GM12878 (cell line): ENCODE results near the gene AGGF1. TPM values are rescaled to one million over a fixed set of nuclear protein-coding genes. Genes with fewer than 3 reads are reported as not detected.

Experiments used
- ATAC-seq: fragments of 200-7000 bp; cut with Tn5 transposase; 3 replicates; pipeline ENCODE4 v1.9.1; 2020; ENCODE audit warnings: mild to moderate bottlenecking, moderate library complexity
- BruUV-seq: library from RNA; stranded (reverse); fragments of 400-500 nt; replicated peaks from 2 replicates; lab custom pipeline; 2021; lab: Mats Ljungman, UMichigan
- CTCF ChIA-PET: fragments of 300-600 bp; sonication (Branson Sonifier 250); formaldehyde crosslinking; extraction: SDS; loops from one replicate; lab custom pipeline; 2021; ENCODE audit warnings: inconsistent platforms; lab: Yijun Ruan, JAX
- POLR2A ChIA-PET: fragments of 350-600 bp; formaldehyde crosslinking; extraction: SDS; loops from one replicate; lab custom pipeline; 2021; ENCODE audit warnings: inconsistent platforms; lab: Charles Lee
- RAD21 ChIA-PET: fragments of 300-600 bp; sonication (Branson Sonifier 250); formaldehyde crosslinking; loops from one replicate; lab custom pipeline; 2023; ENCODE audit warnings: antibody characterized with exemption; ENCODE audit not compliant: unreplicated experiment; lab: Charles Lee
- SMC1A ChIA-PET: fragments of 300-600 bp; sonication (Branson Sonifier 250); formaldehyde crosslinking; loops from one replicate; lab custom pipeline; 2023; ENCODE audit not compliant: unreplicated experiment, uncharacterized antibody; lab: Charles Lee
- DNase-seq: peaks from one replicate; pipeline ENCODE4 v3.0.0-alpha.2; 2011; ENCODE audit warnings: low read depth, low spot score
- FAIRE-seq: peaks from 3 replicates; lab custom pipeline; 2011; peaks lifted over from hg19 to GRCh38; lab: Jason Lieb, UNC
- H2AFZ ChIP-seq: 2 replicates; pipeline ENCODE4 v1.6.0; 2011; ENCODE audit warnings: low read depth, low read length, control low read depth; ENCODE audit not compliant: control insufficient read depth
- H3K27ac ChIP-seq: 2 replicates; pipeline ENCODE4 v1.5.1; 2011; ENCODE audit warnings: control low read depth; ENCODE audit not compliant: control insufficient read depth, insufficient read depth
- H3K27me3 ChIP-seq, 2 experiments: replicated peaks in 1 of 2; 2 replicates each; pipeline versions ENCODE4 v1.6.0 to v1.6.1; 2011; ENCODE audit warnings: low read length in 1 of 2; ENCODE audit not compliant: control insufficient read depth in 2 of 2, insufficient read depth in 2 of 2
- H3K36me3 ChIP-seq, 2 experiments: 2 replicates each; pipeline ENCODE4 v1.5.1; 2011; ENCODE audit warnings: low read length in 1 of 2; ENCODE audit not compliant: control insufficient read depth in 2 of 2, insufficient read depth in 2 of 2
- H3K4me1 ChIP-seq: 2 replicates; pipeline ENCODE4 v1.6.1; 2011; ENCODE audit warnings: mild to moderate bottlenecking, low read length, moderate library complexity, mixed read lengths; ENCODE audit not compliant: control insufficient read depth, insufficient read depth
- H3K4me2 ChIP-seq: 2 replicates; pipeline ENCODE4 v1.6.0; 2011; ENCODE audit warnings: control low read depth; ENCODE audit not compliant: control insufficient read depth, insufficient read depth
- H3K4me3 ChIP-seq: fragments of 200-600 bp; sonication (generic); 2 replicates; pipeline ENCODE4 v1.5.1; 2016
- H3K79me2 ChIP-seq: 2 replicates; pipeline ENCODE4 v1.6.0; 2011; ENCODE audit warnings: low read length; ENCODE audit not compliant: control insufficient read depth, insufficient read depth
- H3K9ac ChIP-seq: 2 replicates; pipeline ENCODE4 v1.8.0; 2011; ENCODE audit warnings: low read length, control low read depth, mixed read lengths; ENCODE audit not compliant: control insufficient read depth, insufficient read depth
- H3K9me3 ChIP-seq: replicated peaks from 3 replicates; pipeline ENCODE4 v1.5.1; 2011; ENCODE audit warnings: mild to moderate bottlenecking, low read length; ENCODE audit not compliant: control insufficient read depth, insufficient read depth
- H4K20me1 ChIP-seq: 2 replicates; pipeline ENCODE4 v1.6.0; 2011; ENCODE audit not compliant: control insufficient read depth, insufficient read depth
- CEBPB ChIP-seq, 2 experiments: fragments of 150-350 bp in 1 of 2; IDR thresholded peaks; 2 replicates each; pipeline ENCODE4 v1.6.1; 2012 to 2014; ENCODE audit warnings: low read depth in 2 of 2, low read length in 2 of 2, borderline replicate concordance in 1 of 2, inconsistent platforms in 1 of 2
- CREM ChIP-seq: IDR thresholded peaks from 2 replicates; pipeline ENCODE4 v1.6.1; 2014; ENCODE audit warnings: antibody characterized with exemption, low read depth
- EGR1 ChIP-seq, 2 experiments: IDR thresholded peaks; 1 replicate in 1 of 2; 2 replicates in 1 of 2; pipeline ENCODE4 v1.6.1; 2011 to 2012; ENCODE audit warnings: low read depth in 2 of 2, low read length in 2 of 2, borderline replicate concordance in 1 of 2, mild to moderate bottlenecking in 1 of 2, moderate library complexity in 1 of 2
- EZH2 ChIP-seq: IDR thresholded peaks from 2 replicates; pipeline ENCODE4 v1.6.1; 2012; ENCODE audit warnings: low read depth, mild to moderate bottlenecking, control low read depth, inconsistent platforms, low read length, borderline replicate concordance; ENCODE audit not compliant: control insufficient read depth
- FOXM1 ChIP-seq: IDR thresholded peaks from 2 replicates; pipeline ENCODE4 v1.6.1; 2012; ENCODE audit warnings: low read depth, mild to moderate bottlenecking, inconsistent platforms, low read length, moderate library complexity
- IKZF1 ChIP-seq: fragments of 450-650 bp; conservative IDR thresholded peaks from 2 replicates; pipeline ENCODE4 v1.6.1; 2017; ENCODE audit warnings: antibody characterized with exemption, mild to moderate bottlenecking
- MTA2 ChIP-seq: fragments of 450-650 bp; IDR thresholded peaks from 2 replicates; pipeline ENCODE4 v1.6.1; 2016; ENCODE audit warnings: low read depth, mild to moderate bottlenecking, moderate library complexity
- MYC ChIP-seq: IDR thresholded peaks from 2 replicates; pipeline ENCODE4 v1.6.1; 2011; ENCODE audit warnings: mild to moderate bottlenecking, low read length, moderate library complexity, inconsistent platforms; ENCODE audit not compliant: insufficient read depth, insufficient replicate concordance, insufficient read length, severe bottlenecking
- NBN ChIP-seq: fragments of 450-650 bp; IDR thresholded peaks from 2 replicates; pipeline ENCODE4 v1.6.1; 2016
- NR2C2 ChIP-seq: IDR thresholded peaks from 2 replicates; pipeline ENCODE4 v1.6.1; 2011; ENCODE audit warnings: borderline replicate concordance, low read depth; ENCODE audit not compliant: control insufficient read depth, insufficient read length
- SMAD1 ChIP-seq: fragments of 450-650 bp; IDR thresholded peaks from 2 replicates; pipeline ENCODE4 v1.6.1; 2018; ENCODE audit warnings: mild to moderate bottlenecking, low read depth; ENCODE audit not compliant: partially characterized antibody
- SUZ12 ChIP-seq: fragments of 200-600 bp; sonication (generic); IDR thresholded peaks from one replicate; pipeline ENCODE4 v1.6.1; 2018; ENCODE audit warnings: antibody characterized with exemption, mild to moderate bottlenecking; ENCODE audit not compliant: unreplicated experiment
- TARDBP ChIP-seq: IDR thresholded peaks from 2 replicates; pipeline ENCODE4 v1.6.1; 2016; ENCODE audit warnings: borderline replicate concordance
- ZNF207 ChIP-seq: fragments of 450-650 bp; IDR thresholded peaks from 2 replicates; pipeline ENCODE4 v1.6.1; 2014; ENCODE audit warnings: antibody characterized with exemption, mild to moderate bottlenecking, borderline replicate concordance
- ZNF217 ChIP-seq: fragments of 450-650 bp; IDR thresholded peaks from 2 replicates; pipeline ENCODE4 v1.6.1; 2017; ENCODE audit warnings: antibody characterized with exemption, mild to moderate bottlenecking
- ZSCAN29 ChIP-seq: fragments of 450-650 bp; IDR thresholded peaks from 2 replicates; pipeline ENCODE4 v1.6.1; 2017; ENCODE audit warnings: mild to moderate bottlenecking, moderate library complexity
- WGBS: methylation state at CpG from one replicate; pipeline ENCODE4 v1.1.6; 2016; ENCODE audit warnings: low lambda C conversion rate; ENCODE audit not compliant: insufficient replicate concordance, insufficient coverage; ENCODE audit errors: missing lambda C conversion rate; 5-methylcytosine and 5-hydroxymethylcytosine counted together
- in situ Hi-C: fragments of 300-500 bp; cut with MboI; formaldehyde crosslinking; loops from 9 replicates; pipeline ENCODE4 v1.14.3; 2018; ENCODE audit warnings: mixed read lengths
- intact Hi-C: fragments of 100-400 bp; cut with micrococcal nuclease; formaldehyde crosslinking; loops from one replicate; pipeline ENCODE4 v1.14.2; 2022; ENCODE audit not compliant: unreplicated experiment
- polyA plus RNA-seq, 11 experiments: library from polyadenylated mRNA; depleted of rRNA in 4 of 11; unstranded in 6 of 11; stranded (reverse) in 5 of 11; fragments of >200 nt; fragmentation: Nextera tagmentation in 4 of 11; fragmentation: Illumina TruSeq in 1 of 11; extraction: Ambion mirVana in 4 of 11; extraction: Trizol in 1 of 11; gene quantifications; 1 replicate in 1 of 11; 2 replicates in 10 of 11; pipeline versions ENCODE4 v1.2.1 to v1.2.3, GENCODE V29; 2011 to 2016; ENCODE audit warnings: inconsistent platforms in 2 of 11, missing spikeins in 2 of 11, low read depth in 1 of 11
- total RNA-seq, 4 experiments: library from RNA; depleted of rRNA in 3 of 4; stranded (reverse); fragments of >200 nt in 3 of 4; fragmentation: Illumina TruSeq in 1 of 4; extraction: Trizol in 1 of 4; gene quantifications; 2 replicates each; pipeline versions ENCODE4 v1.2.1 to v1.2.3, GENCODE V29; 2013 to 2021
- TF ChIP-seq, protein P1 (sequence below): fragments of 450-650 bp; formaldehyde crosslinking; IDR thresholded peaks from 2 replicates; pipeline ENCODE4 v1.5.0; 2022; ENCODE audit warnings: mild to moderate bottlenecking, missing genetic modification characterization
- TF ChIP-seq, protein P2 (sequence below): fragments of 150-350 bp; IDR thresholded peaks from 2 replicates; pipeline ENCODE4 v1.6.1; 2014; ENCODE audit warnings: mild to moderate bottlenecking, low read depth, low read length

Gene AGGF1
- total and polyA plus RNA-seq, 10 of the 15 experiments (the other 5 are each of a cell fraction or from before 2014, with no cell fraction given): 7.3 to 43.4 (median 20.2) TPM

DNA sequence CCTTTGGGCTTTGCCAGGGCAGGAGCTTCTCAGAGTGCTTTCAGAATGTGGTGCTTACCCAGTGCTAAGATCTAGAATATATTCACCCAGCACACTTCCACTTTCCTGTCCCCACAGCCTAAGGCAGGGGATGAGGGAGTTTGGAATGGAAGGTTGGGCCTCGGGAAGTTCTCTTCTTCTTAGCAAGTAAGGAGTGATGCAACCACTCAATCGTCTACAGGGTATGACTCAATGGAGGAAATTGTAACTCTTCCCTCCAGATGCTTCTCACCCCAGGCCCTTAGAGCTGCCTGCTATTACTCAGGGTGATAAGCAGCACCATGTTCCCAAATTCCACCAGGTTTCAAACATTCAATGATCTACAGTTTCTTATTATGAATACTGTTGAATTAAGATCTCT lies 30.8 kb upstream of the AGGF1 start (continued):
- TF ChIP-seq, protein P1, sequence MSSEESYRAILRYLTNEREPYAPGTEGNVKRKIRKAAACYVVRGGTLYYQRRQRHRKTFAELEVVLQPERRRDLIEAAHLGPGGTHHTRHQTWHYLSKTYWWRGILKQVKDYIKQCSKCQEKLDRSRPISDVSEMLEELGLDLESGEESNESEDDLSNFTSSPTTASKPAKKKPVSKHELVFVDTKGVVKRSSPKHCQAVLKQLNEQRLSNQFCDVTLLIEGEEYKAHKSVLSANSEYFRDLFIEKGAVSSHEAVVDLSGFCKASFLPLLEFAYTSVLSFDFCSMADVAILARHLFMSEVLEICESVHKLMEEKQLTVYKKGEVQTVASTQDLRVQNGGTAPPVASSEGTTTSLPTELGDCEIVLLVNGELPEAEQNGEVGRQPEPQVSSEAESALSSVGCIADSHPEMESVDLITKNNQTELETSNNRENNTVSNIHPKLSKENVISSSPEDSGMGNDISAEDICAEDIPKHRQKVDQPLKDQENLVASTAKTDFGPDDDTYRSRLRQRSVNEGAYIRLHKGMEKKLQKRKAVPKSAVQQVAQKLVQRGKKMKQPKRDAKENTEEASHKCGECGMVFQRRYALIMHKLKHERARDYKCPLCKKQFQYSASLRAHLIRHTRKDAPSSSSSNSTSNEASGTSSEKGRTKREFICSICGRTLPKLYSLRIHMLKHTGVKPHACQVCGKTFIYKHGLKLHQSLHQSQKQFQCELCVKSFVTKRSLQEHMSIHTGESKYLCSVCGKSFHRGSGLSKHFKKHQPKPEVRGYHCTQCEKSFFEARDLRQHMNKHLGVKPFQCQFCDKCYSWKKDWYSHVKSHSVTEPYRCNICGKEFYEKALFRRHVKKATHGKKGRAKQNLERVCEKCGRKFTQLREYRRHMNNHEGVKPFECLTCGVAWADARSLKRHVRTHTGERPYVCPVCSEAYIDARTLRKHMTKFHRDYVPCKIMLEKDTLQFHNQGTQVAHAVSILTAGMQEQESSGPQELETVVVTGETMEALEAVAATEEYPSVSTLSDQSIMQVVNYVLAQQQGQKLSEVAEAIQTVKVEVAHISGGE (CRISPR knock-in tag): no peak

DNA sequence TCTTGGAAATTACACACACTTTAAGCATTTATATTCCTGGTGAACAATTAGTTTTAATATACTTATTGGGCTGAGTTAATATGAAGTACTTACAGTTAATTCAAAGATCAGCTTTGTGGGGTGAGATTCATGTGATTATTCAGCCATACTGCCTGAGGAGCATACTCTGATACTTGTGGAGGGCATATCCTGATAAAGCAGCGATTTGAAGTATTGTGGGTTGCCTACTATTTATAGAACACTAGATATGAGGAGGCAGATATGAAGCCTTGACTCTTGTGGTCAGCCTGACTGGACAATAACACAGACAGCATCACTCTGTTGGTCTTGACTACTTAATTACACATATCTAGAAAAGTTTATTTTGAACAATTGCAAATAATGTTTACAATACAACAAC lies 27.0 kb upstream of the AGGF1 start:
- ChIA-PET SMC1A (no interaction called here), RAD21 (no interaction called here), CTCF (no interaction called here), POLR2A (no interaction called here)
- Histone ChIP-seq H3K4me1 (no peaks in the 10 kb centered on the region), H3K79me2 (no peaks in the 10 kb centered on the region), H3K4me3 (no peak overlapping the region), H2AFZ (no peak overlapping the region), H4K20me1 (no peaks in the 10 kb centered on the region), H3K9me3 (no peaks in the 10 kb centered on the region), H3K9ac (no peak overlapping the region), H3K27me3 (no peaks in the 10 kb centered on the region; a peak in 1 of 4 replicates), H3K4me2 (no peak overlapping the region), H3K27ac (no peak overlapping the region), H3K36me3 (no peaks in the 10 kb centered on the region)
- DNase-seq (no peak), FAIRE-seq (no peak), ATAC-seq (no peak)
- in situ Hi-C loops: no loop called here
- intact Hi-C loops: no loop called here
- BruUV-seq: no TSS peak
- 8% methylated on average over 1 of the region's 1 CpG for WGBS
- no peak for TF ChIP-seq CEBPB (IDR thresholded peaks at IDR 0.05; ENCODE audit: borderline replicate concordance in 1 of 2, low read depth in 2 of 2, low read length in 2 of 2)
- TF ChIP-seq EGR1 (IDR thresholded peaks at IDR 0.05; ENCODE audit: borderline replicate concordance in 1 of 2, low read depth in 2 of 2, low read length in 2 of 2): no peak
- no peak for TF ChIP-seq IKZF1
- TF ChIP-seq ZNF207: no peak
- TF ChIP-seq SUZ12: no peak
- TF ChIP-seq CREM: no peak
- no peak for TF ChIP-seq EZH2
- TF ChIP-seq, protein P2, sequence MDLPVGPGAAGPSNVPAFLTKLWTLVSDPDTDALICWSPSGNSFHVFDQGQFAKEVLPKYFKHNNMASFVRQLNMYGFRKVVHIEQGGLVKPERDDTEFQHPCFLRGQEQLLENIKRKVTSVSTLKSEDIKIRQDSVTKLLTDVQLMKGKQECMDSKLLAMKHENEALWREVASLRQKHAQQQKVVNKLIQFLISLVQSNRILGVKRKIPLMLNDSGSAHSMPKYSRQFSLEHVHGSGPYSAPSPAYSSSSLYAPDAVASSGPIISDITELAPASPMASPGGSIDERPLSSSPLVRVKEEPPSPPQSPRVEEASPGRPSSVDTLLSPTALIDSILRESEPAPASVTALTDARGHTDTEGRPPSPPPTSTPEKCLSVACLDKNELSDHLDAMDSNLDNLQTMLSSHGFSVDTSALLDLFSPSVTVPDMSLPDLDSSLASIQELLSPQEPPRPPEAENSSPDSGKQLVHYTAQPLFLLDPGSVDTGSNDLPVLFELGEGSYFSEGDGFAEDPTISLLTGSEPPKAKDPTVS: no peak
- no peak for TF ChIP-seq ZSCAN29
- no peak for TF ChIP-seq NR2C2
- no peak for TF ChIP-seq NBN
- no peak for TF ChIP-seq FOXM1
- no peak for TF ChIP-seq SMAD1
- TF ChIP-seq MYC: no peak
- no peak for TF ChIP-seq TARDBP
- TF ChIP-seq ZNF217: no peak
- TF ChIP-seq MTA2: no peak
